GM12878 (cell line): Measurements from ENCODE around the gene GABRB2. TPM values are rescaled to one million over a fixed set of nuclear protein-coding genes. Genes with fewer than 3 reads are reported as not detected.

Source experiments
- CEBPB ChIP-seq, 2 experiments: fragments of 150-350 bp in 1 of 2; IDR thresholded peaks; 2 replicates each; pipeline ENCODE4 v1.6.1; 2012 to 2014; ENCODE audit warnings: low read depth in 2 of 2, low read length in 2 of 2, borderline replicate concordance in 1 of 2, inconsistent platforms in 1 of 2
- EZH2 ChIP-seq: IDR thresholded peaks from 2 replicates; pipeline ENCODE4 v1.6.1; 2012; ENCODE audit warnings: low read depth, mild to moderate bottlenecking, control low read depth, inconsistent platforms, low read length, borderline replicate concordance; ENCODE audit not compliant: control insufficient read depth
- RCOR1 ChIP-seq: conservative IDR thresholded peaks from 2 replicates; pipeline ENCODE4 v1.6.1; 2012; ENCODE audit warnings: low read depth, low read length, improper control_type of control experiment
- SMC3 ChIP-seq: IDR thresholded peaks from 2 replicates; pipeline ENCODE4 v1.6.1; 2011; ENCODE audit warnings: low read length, improper control_type of control experiment, borderline replicate concordance
- TAF1 ChIP-seq: IDR thresholded peaks from 2 replicates; pipeline ENCODE4 v1.6.1; 2011; ENCODE audit warnings: mild to moderate bottlenecking, low read depth, low read length, borderline replicate concordance
- YY1 ChIP-seq: IDR thresholded peaks from 2 replicates; pipeline ENCODE4 v1.6.1; 2011; ENCODE audit warnings: low read depth, mild to moderate bottlenecking, low read length
- polyA plus RNA-seq, 11 experiments: library from polyadenylated mRNA; depleted of rRNA in 4 of 11; unstranded in 6 of 11; stranded (reverse) in 5 of 11; fragments of >200 nt; fragmentation: Nextera tagmentation in 4 of 11; fragmentation: Illumina TruSeq in 1 of 11; extraction: Ambion mirVana in 4 of 11; extraction: Trizol in 1 of 11; gene quantifications; 1 replicate in 1 of 11; 2 replicates in 10 of 11; pipeline versions ENCODE4 v1.2.1 to v1.2.3, GENCODE V29; 2011 to 2016; ENCODE audit warnings: inconsistent platforms in 2 of 11, missing spikeins in 2 of 11, low read depth in 1 of 11
- total RNA-seq, 4 experiments: library from RNA; depleted of rRNA in 3 of 4; stranded (reverse); fragments of >200 nt in 3 of 4; fragmentation: Illumina TruSeq in 1 of 4; extraction: Trizol in 1 of 4; gene quantifications; 2 replicates each; pipeline versions ENCODE4 v1.2.1 to v1.2.3, GENCODE V29; 2013 to 2021
- TF ChIP-seq, protein P1 (sequence below): fragments of 450-650 bp; IDR thresholded peaks from 2 replicates; pipeline ENCODE4 v1.6.1; 2017; ENCODE audit warnings: mild to moderate bottlenecking, moderate library complexity
- TF ChIP-seq, protein P2 (sequence below): fragments of 450-650 bp; IDR thresholded peaks from 2 replicates; pipeline ENCODE4 v1.6.1; 2017; ENCODE audit warnings: borderline replicate concordance
- TF ChIP-seq, protein P3 (sequence below): IDR thresholded peaks from 2 replicates; pipeline ENCODE4 v1.6.1; 2012; ENCODE audit warnings: mild to moderate bottlenecking, low read depth, low read length

Gene GABRB2
- total and polyA plus RNA-seq, 10 of the 15 experiments (the other 5 are each of a cell fraction or from before 2014, with no cell fraction given): 0.12 to 0.85 (median 0.43) TPM

DNA sequence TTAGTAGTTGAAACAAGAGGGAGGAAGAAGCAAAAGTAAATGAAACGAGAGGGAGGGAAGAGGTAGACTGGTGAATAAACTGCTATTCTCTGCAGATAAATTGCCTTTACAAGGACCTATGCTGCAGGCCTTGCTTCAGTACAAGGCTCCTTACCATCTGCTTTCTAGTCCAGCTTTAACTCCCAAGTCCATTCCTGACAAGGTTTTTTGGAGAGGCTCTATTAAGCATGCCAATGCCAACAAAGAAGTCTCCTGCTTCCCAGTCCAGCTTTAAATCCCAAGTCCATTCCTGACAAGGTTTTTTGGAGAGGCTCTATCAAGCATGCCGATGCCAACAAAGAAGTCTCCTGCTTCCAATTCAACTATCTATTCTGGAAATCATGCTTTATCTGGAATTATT is 244.9 kb downstream of the GABRB2 start (continued):
- TF ChIP-seq, protein P1, sequence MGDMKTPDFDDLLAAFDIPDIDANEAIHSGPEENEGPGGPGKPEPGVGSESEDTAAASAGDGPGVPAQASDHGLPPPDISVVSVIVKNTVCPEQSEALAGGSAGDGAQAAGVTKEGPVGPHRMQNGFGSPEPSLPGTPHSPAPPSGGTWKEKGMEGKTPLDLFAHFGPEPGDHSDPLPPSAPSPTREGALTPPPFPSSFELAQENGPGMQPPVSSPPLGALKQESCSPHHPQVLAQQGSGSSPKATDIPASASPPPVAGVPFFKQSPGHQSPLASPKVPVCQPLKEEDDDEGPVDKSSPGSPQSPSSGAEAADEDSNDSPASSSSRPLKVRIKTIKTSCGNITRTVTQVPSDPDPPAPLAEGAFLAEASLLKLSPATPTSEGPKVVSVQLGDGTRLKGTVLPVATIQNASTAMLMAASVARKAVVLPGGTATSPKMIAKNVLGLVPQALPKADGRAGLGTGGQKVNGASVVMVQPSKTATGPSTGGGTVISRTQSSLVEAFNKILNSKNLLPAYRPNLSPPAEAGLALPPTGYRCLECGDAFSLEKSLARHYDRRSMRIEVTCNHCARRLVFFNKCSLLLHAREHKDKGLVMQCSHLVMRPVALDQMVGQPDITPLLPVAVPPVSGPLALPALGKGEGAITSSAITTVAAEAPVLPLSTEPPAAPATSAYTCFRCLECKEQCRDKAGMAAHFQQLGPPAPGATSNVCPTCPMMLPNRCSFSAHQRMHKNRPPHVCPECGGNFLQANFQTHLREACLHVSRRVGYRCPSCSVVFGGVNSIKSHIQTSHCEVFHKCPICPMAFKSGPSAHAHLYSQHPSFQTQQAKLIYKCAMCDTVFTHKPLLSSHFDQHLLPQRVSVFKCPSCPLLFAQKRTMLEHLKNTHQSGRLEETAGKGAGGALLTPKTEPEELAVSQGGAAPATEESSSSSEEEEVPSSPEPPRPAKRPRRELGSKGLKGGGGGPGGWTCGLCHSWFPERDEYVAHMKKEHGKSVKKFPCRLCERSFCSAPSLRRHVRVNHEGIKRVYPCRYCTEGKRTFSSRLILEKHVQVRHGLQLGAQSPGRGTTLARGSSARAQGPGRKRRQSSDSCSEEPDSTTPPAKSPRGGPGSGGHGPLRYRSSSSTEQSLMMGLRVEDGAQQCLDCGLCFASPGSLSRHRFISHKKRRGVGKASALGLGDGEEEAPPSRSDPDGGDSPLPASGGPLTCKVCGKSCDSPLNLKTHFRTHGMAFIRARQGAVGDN: no peak
- TF ChIP-seq YY1: no peak
- TF ChIP-seq EZH2: no peak
- TF ChIP-seq RCOR1: no peak
- TF ChIP-seq, protein P2, sequence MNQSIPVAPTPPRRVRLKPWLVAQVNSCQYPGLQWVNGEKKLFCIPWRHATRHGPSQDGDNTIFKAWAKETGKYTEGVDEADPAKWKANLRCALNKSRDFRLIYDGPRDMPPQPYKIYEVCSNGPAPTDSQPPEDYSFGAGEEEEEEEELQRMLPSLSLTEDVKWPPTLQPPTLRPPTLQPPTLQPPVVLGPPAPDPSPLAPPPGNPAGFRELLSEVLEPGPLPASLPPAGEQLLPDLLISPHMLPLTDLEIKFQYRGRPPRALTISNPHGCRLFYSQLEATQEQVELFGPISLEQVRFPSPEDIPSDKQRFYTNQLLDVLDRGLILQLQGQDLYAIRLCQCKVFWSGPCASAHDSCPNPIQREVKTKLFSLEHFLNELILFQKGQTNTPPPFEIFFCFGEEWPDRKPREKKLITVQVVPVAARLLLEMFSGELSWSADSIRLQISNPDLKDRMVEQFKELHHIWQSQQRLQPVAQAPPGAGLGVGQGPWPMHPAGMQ: no peak
- no peak for TF ChIP-seq CEBPB (IDR thresholded peaks at IDR 0.05; ENCODE audit: borderline replicate concordance in 1 of 2, low read depth in 2 of 2, low read length in 2 of 2)
- no peak for TF ChIP-seq TAF1
- TF ChIP-seq, protein P3, sequence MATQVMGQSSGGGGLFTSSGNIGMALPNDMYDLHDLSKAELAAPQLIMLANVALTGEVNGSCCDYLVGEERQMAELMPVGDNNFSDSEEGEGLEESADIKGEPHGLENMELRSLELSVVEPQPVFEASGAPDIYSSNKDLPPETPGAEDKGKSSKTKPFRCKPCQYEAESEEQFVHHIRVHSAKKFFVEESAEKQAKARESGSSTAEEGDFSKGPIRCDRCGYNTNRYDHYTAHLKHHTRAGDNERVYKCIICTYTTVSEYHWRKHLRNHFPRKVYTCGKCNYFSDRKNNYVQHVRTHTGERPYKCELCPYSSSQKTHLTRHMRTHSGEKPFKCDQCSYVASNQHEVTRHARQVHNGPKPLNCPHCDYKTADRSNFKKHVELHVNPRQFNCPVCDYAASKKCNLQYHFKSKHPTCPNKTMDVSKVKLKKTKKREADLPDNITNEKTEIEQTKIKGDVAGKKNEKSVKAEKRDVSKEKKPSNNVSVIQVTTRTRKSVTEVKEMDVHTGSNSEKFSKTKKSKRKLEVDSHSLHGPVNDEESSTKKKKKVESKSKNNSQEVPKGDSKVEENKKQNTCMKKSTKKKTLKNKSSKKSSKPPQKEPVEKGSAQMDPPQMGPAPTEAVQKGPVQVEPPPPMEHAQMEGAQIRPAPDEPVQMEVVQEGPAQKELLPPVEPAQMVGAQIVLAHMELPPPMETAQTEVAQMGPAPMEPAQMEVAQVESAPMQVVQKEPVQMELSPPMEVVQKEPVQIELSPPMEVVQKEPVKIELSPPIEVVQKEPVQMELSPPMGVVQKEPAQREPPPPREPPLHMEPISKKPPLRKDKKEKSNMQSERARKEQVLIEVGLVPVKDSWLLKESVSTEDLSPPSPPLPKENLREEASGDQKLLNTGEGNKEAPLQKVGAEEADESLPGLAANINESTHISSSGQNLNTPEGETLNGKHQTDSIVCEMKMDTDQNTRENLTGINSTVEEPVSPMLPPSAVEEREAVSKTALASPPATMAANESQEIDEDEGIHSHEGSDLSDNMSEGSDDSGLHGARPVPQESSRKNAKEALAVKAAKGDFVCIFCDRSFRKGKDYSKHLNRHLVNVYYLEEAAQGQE: no peak
- TF ChIP-seq SMC3: no peak
- TF ChIP-seq, all 136 proteins: peak for 0
